HG03095 (cell line): ENCODE results near the gene FMN1.

Experiments used
- ATAC-seq: cut with Tn5 transposase; IDR thresholded peaks from one replicate; pipeline ENCODE4 v1.9.1; 2021; ENCODE audit warnings: moderate library complexity; ENCODE audit not compliant: unreplicated experiment

FMN1 gene

DNA sequence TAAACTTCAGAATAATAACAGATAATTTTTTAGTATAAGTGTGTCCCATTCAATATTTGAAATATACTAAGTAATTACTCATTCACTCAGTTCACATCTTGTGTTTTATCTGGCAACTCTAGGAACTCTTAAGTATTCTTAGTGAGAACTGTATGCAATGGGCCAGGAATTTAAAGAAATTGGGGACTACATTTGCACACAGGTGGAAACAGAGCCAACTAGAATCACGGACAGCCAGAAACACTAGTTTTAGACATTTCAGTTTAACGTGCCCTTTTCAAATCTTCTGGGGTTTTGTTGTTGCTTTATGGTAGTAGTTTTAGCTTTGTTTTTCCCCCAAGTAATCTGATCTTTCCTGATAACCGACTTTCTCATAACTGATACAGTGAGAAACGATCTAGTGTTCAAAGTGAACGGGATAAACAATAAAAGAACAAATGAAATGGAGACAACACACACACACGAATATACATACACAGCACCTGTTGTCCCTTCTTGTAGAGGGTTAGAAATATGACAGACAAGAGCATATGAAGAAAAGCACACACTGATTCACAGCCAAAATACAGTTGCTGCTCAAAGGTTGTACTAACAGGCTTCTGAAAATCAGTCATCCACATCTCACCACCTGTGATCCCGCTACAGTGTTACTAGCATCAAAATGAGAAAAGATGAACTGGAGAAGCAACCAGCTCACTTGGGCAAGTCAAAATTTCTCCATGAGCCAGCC lies 167.0 kb downstream of the FMN1 start:
- no peak for ATAC-seq

DNA sequence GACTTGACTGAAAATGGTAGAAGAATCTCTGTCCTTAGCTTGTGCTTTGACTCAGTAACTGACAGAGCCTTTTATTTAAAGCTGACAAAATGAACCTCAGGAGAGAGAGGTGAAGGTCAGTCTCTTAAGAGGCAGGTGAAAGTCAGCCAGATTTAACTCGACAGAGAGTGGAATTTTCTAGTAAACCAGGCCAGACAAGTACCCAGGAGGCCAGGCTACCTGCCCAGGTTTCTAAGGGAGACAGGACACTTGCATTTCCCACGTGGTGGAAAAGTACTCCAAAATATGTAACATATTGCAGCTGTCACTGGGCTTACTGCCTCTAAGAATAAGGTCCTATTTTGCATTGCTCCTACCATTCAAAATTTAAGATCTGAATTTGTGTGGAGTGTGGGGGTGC lies 167.9 kb downstream of the FMN1 start:
- ATAC-seq = no peak

DNA sequence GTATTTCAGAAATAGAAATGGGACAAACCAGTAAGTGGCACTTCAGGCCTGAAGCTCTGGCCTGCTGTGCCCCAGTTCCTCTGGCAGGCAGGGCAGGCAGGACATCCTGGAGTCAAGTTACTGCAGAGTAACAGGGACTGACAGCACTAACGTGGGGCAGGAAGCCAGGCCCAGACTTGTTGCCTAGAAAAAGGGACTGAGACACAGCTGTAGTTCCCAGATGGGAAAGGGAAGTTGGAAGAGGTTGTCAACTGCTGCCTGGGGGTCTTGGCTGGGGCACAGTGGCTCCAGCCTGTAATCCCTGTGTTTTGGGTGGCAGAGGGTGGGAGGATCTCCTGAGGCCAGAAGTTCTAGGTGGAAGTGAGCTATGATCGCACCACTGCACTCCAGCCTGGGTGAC lies 171.9 kb downstream of the FMN1 start:
- ATAC-seq = no peak

DNA sequence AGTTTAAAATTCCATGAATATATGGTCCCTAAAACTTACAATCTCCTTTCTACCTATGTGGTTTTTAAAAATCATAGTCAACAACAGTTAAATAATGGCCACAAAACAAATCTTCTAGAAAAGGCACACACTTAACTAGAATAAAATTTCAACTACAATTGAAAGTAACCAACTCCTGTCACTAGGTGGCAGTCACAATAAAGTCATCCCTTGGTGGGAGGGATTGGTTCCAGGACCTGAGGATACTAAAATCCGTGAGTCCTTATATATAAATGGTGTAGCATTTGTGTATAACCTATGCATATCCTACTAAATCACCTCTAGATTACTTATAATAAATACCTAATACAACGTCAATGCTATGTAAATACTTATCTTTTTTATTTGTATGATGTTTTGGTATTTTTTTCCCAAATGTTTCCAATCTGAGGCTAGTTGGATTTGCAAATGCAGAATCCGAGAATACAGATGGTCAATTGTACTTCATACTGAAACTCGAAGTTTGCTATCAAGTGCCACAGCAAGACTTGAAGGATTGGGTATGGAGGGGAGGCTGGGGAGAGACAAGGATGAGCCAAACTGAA lies 172.6 kb downstream of the FMN1 start:
- ATAC-seq = no peak

DNA sequence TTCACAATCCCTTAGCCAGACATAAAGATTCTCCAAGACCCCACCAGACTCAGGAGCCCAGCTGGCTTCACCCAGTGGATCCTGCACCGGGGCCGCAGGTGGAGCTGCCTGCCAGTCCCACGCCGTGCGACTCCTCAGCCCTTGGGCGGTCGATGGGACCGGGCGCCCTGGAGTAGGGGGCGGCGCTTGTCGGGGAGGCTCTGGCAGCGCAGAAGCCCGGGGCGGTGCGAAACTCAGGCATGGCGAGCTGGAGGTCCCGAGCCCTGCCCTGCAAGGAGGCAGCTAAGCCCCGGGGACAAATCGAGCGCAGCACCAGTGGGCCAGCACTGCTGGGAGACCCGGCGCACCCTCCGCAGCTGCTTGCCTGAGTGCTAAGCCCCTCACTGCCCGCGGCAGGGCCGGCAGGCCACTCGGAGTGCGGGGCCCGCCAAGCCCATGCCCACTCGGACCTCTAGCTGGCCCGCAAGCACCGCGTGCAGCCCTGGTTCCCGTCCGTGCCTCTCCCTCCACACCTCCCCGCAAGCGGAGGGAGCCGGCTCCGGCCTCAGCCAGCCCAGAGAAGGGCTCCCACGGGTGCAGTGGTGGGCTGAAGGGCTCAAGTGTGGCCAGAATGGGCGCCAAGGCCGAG lies 175.0 kb downstream of the FMN1 start:
- no peak for ATAC-seq

DNA sequence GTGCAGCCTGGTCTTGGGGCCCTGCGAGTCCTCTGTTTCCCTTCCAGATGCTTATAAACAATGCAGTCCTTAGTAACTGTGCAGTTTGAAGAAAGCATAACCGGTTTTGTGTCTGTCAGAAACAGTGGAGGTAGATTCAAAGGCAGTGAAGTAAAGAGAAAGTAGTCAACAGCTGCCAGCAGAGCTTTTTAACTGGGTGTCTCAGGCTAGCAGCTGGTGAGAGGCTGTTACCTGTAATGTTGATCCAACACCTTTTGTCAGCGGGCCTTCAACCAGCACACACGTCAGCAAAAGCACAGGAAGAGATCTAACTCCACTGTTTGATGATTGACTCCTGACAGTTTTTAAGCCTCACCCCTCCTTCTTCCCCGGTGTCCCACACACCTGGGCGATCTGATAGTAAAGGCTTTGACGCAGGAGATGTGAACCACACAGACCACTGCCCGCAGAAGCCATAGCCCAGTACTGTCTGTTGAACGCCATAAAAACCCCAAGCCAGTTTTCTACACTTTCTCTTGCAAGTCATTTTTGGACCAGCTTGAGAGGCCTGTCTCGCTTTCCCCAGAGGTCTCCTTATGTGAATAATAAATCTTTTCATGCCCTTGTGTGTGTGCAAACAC lies 178.0 kb downstream of the FMN1 start:
- ATAC-seq = no peak

DNA sequence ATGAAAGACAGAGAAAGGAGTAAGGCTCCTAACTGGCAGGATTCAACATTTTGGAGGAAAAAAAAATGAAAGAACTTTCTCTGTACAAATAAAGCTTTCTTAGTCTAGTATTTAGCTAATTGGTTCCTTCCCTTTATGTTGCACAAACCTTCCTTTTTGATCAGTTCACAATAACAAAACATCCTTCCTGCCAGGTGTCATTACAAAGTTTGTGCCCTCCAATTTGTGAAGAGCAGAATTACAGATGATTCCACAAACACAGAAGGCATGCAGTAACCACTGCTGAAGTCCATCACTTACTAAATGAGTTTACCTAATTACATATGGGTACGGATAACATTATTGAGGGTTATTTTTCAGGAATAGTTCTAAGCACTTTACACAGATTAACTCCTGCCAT lies 179.9 kb downstream of the FMN1 start:
- ATAC-seq = no peak

DNA sequence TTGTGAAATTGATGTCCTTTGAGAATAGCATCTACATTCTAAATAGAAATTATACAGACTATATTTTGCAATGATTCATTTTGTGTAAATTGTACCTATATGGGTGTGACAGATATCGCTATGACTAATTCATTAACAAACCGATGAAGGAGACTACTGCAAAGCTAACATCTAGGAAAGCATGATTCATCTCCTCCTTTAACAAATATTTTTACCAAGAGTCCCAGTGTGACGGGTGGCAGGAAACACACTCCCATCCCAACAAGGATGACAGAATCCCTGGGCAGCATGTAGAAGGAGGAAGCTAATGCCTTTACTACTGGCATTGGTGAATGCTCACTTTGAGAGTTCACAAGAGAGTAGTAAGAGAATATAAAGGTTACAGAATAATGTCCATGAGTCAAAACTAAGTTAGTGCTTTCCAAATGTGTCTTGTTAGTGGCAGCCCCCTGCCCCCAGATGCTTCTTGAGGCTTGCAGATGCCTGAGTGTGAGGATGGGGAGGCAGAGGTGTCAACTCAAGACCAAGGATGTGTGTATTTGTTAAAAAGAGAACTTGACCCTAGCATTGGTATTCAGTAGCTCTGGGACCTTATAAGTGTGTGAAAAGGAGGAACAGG lies 180.6 kb downstream of the FMN1 start:
- no peak for ATAC-seq

DNA sequence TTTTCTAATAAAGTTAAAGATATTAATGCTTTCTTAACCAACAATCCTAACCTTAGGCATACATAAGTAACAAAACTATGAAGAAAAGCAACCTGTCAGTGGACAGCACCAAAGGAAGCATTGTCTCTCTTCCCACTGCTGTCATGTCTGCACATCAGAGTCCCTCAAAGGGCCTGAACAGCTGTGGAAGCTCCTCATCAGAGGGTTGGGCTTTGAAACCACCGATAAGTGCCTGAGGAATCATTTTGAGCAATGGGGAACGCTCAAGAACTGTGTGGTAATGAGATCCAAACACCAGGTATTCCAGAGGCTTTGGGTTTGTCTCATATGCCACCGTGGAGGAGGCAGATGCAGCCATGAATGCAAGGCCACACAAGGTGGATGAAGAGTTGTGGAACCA lies 182.5 kb downstream of the FMN1 start:
- no peak for ATAC-seq

DNA sequence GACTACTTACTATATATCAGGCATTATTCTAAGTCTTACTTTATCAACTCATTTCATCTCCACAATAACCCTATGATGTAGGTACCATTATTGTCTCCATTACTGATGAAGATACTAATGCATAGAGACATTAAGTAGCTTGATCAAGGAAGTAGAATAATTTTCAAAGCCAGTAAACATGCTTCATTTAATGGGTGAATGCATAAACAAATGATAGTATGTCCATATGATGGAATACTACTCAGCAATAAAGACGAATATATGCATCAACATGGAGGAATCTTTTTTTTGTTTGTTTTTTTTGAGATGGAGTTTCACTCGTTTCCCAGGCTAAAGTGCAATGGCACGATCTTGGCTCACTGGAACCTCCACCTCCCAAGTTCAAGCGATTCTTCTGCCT lies 184.9 kb downstream of the FMN1 start:
- ATAC-seq = no peak

DNA sequence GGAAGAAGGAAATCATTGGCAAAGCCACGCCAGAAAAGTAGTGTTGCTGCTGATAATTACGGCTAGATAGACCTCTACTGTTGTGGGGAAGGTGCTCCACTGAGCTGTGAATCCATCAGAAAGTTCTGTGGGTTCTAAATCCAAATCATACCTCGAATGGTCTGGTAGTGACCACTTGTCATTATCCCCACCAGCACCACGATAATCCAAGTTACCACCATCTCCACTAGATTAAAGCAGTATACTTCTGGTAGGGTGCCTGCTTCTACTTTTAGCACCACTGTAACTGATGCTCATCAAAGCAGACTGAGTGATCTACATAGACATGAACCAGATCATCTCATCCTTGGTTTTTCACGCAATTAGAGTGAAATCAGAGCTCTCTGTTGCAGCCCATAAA lies 185.5 kb downstream of the FMN1 start:
- ATAC-seq = no peak

DNA sequence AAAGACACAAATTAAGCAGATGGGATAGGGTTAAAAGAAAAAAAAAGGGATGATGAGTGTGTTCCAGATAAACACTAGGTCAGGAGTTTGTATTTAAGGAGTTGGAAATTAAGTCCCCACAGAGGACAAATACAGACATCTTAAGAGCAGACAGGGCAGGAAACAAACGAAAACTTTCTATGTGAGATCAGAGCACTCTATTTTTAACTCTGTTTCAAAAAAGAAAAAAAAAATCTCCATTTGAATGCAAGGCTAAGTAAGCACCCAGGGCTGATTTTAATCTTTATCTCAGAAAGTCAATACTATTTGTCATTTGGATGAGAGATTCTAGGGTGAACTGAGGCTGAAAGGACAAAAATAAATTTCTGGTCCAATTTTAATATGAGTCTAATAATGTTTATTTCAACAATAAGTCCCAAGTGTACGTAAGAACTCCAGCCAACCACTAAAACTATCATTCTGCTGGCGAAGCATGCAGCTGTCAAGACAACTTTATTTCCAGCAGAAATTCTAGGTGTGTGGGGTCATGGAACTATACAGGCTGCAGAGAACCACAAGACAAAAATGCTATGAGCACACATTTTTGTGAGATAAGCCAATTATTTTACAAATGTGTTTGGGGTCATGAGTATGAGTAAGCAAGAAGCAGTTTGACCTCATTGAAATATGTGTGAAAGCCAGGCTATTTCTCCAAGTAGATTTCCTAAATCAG lies 186.1 kb downstream of the FMN1 start:
- no peak for ATAC-seq

DNA sequence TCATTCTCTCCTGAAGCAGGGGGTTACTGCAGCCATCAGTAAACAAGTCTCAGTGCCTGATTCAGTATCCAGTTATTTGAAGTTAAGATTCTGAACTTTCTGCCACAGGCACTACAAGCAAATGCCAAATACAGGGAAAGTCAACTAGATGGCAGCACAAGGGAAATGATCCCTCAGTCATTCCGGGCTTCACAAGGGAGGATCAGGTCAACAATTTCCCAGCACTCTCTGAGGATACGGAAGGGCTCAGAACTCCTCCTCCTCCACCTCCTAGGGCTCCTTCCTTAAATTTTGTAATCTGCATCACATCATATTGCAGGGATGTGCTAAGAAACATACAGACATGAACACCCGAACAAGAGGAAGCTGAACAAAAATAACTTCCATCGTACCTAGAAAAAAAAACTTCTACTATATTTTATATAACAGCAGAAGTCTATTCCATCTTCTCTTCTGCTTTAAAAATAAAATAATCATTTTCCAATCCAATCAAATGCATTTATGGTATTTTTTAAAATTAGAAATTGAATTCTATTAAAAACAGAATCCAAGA lies 187.1 kb downstream of the FMN1 start:
- ATAC-seq = no peak

DNA sequence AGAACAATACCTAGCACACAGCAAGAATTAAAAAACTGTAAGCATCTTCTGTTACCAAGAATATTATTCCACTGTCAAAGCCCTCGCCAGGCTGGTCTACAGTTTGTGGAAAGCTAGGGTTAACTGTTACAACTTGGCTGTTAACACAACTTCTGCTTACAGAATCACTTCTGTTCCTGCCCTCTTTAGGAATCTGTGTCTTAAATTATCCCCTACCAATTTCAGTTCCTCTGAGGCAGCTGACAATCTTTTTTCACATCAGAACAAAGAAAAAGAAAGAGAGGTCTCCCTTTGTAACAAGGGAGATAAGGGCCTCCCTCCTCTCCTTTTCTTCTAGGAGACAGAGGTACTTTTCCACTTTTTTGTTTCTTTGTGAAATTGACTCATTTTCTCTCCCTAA lies 188.9 kb downstream of the FMN1 start:
- ATAC-seq = no peak

DNA sequence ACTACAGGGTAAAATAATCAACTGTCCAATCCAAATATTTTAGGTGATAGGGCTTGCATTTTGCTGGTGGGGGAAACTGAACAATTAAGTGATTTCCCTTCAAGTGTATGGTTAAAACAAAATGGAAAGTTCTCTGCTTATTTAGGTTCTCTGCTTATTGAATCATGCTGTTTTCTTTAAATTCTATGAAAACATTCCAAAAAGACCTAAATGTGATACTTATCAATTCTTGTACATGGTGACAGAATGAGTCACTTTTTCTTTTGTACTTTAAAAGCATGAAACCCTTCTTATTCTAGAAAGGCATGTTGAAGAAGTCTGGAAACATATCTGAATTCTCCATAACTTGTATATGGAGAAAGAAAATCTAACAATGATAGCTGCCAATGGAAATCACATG lies 192.6 kb downstream of the FMN1 start:
- no peak for ATAC-seq

DNA sequence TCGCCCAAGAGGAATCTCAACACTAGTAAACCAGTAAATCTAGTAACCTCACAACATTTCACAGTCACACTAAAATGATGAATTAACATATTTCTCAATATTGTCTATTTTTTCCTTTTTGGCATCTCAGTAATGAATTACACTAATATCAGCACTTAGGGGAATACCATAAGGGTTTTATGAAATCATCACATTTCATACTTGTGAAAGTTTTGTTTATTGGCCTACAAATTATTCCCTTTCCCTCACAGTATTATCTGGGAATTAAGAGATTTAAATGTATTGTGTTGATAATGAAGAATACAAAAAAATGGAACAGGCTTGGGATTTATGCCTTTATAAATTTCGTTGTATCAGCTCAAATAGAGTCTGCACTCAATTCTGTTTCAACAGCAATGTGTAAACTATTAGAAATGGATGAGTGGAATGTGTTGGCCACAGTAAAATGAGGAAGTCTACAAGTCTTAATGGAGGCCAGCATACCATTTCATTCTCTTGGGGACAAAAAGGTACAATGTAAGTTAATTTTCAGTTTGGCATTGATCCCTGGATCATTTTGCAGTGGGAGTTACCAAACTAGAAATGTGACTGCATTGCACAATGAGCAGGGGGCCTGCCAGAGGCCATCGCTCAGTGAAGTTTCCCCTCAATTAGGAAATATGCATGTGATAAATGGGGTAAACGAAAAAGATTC lies 195.4 kb downstream of the FMN1 start:
- ATAC-seq = no peak

DNA sequence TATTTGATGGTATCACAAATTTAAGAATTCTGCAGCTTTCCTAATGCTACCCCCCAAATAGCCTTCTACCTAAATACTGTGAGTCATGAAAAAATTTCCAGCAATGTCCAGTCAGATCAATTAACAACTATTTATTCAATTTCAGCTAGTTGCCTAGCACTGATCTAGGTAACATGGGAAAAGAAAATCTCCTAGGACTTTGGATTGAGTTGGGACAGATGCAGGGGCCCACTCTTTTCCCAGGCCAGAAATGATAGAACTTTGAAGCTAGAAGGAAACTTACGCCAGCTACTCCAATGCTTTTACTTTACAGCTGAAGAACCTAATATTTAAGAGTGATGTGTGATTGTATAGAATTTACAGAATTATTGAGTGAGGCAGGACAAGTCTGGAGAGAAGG lies 196.3 kb downstream of the FMN1 start:
- no peak for ATAC-seq

DNA sequence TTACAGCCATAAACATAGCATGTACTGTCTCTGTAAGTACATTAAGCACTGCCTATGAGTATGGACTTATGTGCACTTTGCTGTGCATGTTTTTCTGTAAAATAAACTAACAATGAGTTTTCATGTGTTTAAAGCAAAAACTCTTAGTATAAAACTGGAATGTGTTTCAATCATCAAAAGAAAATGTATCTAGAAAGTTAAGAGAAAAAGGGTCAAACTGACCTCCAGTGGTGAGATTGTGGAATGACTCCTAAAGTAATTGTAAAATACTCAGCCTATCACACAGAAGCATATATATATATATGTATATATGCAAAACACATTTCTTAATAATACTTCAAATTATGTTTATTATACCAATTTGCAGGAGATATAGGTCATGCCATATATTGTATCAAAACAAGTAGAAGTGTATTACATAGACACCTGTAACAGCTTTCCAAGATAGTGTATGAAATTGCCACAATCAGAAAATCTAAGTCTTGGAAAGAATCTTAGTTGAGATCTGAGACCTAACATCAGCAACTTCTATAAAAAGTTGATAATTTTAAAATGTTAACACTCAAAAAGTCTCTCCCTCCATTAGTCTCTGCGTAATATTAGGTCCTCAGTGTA lies 199.6 kb downstream of the FMN1 start:
- no peak for ATAC-seq

DNA sequence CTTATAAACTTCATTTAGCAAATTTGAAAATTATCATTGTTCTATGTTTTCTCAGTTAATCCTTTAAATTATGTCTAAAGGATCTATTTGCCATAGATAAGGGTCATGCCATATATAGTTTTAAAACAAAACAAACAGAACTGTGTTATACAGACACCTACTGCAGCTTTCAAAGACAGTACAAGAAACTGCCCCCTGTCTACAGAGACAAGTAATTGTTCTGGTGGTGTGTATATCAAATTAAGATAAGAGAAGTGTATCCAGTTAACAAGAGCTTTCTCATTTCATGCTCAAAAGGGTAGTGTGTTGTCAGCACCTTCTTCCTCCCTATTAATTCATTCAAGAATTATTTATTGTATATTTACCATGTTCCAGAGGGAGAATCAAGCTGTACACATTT lies 201.2 kb downstream of the FMN1 start:
- ATAC-seq = no peak

DNA sequence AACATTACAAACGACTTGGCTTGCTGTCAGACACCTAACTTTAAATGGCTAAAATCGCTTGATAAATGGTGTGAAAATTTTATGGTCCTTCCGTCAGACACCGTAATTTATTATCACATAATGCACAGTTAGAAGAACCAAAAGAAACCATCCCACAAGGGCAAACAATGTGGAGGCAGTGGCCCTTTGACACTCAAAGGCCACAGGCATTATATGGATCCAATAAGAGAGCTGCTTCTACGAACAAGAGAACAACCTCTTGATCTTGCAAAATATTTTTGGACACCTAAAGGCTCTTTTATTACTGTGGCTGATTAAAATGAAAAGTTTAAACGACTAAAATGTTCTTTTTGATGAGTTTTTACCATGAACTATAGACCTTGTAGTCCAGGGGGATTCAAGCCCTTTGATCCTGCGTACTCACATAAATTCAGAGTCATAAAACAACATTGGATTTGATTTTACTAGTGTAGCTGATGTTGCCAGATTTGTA lies 202.8 kb downstream of the FMN1 start:
- ATAC-seq = no peak
